GM10847 (cell line): ENCODE data around the gene ANKRD62.

Experiments
- POLR2A ChIP-seq: IDR thresholded peaks from 2 replicates; pipeline ENCODE4 v1.6.1; 2011; ENCODE audit not compliant: insufficient read length; ENCODE audit errors: extremely low read depth

ANKRD62 gene

GRCh38 chr18:12059334-12060181 lies 34.1 kb upstream of the ANKRD62 start:
- no peak for TF ChIP-seq POLR2A

DNA sequence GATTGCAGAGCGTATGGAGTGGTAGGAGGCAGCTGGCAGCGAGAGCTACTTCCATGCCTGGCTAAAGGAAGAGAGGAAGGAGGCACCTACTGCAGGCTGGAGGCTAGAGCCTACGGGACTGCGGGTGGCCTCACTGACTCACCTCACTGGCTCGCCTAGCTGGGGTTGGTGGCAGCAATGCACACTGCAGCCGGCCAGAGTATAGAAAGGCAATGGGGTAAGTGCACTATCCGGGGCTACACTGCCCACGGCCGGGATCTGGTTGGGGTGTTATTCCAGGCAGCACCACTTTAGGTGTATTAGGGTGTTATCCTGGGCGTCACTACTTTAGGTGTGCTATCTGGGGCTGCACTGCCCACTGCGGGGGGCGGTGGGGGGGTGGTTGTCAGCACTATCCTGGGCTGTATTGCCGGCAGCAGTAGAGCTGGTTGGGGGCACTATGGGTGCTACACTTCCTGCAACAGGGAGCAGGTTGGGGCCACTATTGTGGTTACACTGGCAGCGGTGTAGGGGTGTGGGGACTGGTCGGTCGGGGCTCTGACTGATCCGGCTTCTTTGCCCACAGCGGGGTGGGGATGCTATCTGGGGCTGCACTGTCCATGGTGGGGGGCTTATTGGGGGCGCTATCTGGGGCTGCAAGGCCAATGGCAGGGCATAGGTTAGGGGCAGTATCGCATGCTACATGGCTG lies 33.3 kb upstream of the ANKRD62 start:
- no peak for TF ChIP-seq POLR2A

- no peak for TF ChIP-seq POLR2A
Measured at GRCh38 chr18:12061685-12062084, 32.0 kb upstream of the ANKRD62 start.

GRCh38 chr18:12062974-12063373 lies 30.7 kb upstream of the ANKRD62 start:
- no peak for TF ChIP-seq POLR2A

GRCh38 chr18:12064086-12064763 lies 29.4 kb upstream of the ANKRD62 start:
- no peak for TF ChIP-seq POLR2A

GRCh38 chr18:12065397-12065796 lies 28.2 kb upstream of the ANKRD62 start:
- no peak for TF ChIP-seq POLR2A

DNA sequence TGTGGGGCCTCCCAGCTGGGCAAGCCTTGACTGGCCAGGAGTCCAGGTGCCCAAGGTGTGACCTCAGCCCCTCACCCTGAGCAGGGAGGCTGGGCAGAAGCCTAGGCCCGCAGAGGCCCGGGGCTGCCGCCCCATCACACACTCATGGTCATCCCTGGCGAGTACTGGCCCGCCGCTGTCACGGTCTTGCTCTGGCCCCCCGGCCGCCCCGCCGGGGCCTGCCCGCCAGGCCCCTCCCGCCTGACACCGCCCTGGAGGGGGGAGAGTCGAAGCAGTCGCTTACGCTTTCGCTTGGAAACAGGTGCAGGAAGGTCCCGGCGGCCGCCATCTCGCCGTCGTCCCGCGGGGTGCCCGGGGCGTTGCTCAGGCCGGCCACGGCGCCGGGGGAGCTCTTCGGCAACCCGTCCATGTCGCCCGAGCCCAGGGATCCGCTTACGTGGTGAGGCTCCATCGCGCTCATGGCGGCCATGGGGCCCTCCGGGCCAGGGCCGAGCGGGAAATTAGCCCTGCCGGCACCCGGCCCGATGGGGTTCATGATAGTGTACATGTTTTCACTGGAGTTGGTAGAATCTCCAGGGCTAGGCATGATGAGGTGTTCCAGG lies 26.6 kb upstream of the ANKRD62 start:
- TF ChIP-seq POLR2A, result no peak

GRCh38 chr18:12067671-12068070 lies 26.0 kb upstream of the ANKRD62 start:
- TF ChIP-seq POLR2A, result no peak

GRCh38 chr18:12068950-12069320 lies 24.7 kb upstream of the ANKRD62 start:
- no peak for TF ChIP-seq POLR2A

DNA sequence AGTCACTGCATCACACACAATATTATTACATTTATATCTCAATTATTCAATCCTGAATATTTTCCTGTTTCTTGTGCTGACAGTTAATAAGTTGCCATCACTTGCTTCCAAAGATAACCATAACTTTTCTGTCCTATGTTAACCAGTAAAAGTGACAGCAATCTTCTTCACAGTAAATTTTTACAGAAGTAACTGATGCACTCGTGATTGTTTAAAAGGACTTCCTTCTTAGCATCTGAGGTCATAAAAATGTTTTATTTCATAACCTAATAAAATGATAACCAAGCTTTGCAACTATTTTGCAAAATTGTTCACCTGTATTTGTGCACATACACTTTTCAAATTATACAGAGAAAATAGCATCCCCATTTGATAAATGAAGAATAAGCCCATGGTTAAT lies 20.6 kb upstream of the ANKRD62 start:
- TF ChIP-seq POLR2A, result no peak

GRCh38 chr18:12074736-12075135 lies 18.9 kb upstream of the ANKRD62 start:
- TF ChIP-seq POLR2A, result no peak

- TF ChIP-seq POLR2A, result no peak
Measured at GRCh38 chr18:12076424-12077140, 17.1 kb upstream of the ANKRD62 start.

- no peak for TF ChIP-seq POLR2A
Measured at GRCh38 chr18:12079491-12080237, 14.0 kb upstream of the ANKRD62 start.

- no peak for TF ChIP-seq POLR2A
Measured at GRCh38 chr18:12085136-12085535, 8.5 kb upstream of the ANKRD62 start.
